ENCODE data around the gene MDM2.
"Not testable (repeated sequence)": the region's sequence is repeated elsewhere in the genome, so short reads cannot be mapped to it uniquely, and the experiment has no call there.

The MDM2 gene

DNA sequence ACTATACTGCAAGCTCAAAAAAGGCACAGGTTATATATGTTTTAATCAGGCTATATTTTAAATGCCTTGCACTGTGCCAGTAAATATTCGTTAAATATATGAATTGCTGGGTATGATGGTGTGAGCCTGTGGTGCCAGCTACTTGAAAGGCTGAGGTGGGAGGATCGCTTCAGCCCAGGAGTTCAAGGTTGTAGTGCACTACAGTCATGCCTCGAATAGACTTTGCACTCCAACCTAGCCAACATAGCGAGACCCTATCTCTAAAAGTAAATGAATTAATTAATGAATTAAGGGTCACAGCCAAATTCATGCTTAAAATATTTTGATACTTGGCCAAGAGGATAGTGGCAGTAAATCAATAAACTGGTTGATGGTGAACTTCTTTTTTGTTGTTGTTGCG is 22.2 kb upstream of the MDM2 start:
- DNase-seq (ENCODE audit: low read depth in 3 of 3), result no peak

DNA sequence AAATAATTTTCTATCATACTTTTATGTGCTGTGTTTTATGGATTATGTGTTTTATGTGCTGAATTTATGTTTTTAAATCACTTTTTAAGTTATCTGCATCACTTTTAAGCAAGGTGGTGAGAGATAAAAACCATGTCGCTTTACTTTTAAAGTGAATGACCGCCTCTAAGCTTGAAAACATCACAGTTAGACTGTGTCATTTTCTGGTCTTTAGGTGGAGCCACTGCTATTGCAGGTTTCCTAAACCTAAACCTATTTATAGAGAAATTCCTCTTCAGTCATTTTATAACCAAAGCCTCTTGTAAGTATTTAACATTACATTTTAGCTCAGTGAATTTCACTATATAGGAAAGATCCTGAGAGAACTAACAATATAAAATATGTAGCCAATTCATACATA is 21.0 kb upstream of the MDM2 start:
- no peak for DNase-seq (ENCODE audit: low read depth in 3 of 3)

DNA sequence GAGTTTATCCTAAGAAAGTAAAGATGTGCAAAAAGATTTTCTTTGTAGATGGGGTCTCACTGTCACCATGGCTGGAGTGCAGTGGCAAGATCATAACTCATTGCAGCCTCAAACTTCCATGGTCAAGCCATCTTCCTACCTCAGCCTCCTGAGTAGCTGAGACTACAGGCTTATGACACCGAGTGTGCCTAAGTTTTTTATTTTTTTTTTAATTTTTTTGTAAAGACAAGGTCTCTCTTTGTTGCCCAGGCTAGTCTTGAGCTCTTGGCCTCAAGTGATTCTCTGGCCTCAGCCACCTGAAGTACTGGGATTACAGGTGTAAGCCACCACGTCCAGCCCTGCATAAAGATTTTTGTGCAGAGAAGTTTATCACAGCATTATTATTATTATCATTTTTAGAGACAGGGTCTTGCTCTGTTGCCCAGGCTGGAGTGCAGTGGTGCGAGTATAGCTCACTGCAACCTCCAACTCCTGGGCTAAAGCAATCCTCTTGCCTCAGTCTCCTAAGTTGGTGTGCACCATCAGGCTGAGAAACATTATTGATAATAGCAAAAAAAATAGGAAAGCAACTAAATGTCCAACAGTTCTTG is 19.3 kb upstream of the MDM2 start:
- no peak for DNase-seq (ENCODE audit: low read depth in 3 of 3)

DNA sequence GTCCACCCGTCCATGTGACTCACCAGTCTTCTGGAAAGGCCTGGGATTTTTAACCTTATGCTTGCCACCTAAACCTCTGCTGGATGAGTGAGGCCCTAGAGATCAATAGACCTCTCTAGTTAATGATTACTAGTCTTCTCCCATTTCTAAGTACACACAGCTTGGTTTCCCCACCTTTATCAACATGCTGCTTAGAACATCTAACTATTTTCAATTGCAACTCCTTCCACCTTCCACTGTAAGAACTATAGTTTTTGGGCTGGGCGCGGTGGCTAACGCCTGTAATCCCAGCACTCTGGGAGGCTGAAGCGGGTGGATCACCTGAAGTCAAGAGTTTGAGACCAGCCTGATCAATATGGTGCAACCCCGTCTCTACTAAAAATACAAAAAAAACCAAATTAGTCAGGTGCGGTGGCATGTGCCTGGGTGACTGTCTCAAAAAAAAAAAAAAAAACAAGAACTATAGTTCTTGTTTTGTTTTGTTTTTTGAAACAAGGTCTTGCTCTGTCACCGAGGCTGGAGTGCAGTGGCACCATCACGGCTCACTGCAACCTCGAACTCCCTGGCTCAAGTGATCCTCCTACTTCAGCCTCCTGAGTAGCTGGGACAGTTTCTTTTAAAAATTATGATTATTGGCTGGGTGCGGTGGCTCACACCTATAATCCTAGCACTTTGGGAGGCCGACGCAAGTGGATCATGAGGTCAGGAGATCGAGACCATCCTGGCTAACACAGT is 18.7 kb upstream of the MDM2 start:
- DNase-seq (ENCODE audit: low read depth in 3 of 3), result no peak

DNA sequence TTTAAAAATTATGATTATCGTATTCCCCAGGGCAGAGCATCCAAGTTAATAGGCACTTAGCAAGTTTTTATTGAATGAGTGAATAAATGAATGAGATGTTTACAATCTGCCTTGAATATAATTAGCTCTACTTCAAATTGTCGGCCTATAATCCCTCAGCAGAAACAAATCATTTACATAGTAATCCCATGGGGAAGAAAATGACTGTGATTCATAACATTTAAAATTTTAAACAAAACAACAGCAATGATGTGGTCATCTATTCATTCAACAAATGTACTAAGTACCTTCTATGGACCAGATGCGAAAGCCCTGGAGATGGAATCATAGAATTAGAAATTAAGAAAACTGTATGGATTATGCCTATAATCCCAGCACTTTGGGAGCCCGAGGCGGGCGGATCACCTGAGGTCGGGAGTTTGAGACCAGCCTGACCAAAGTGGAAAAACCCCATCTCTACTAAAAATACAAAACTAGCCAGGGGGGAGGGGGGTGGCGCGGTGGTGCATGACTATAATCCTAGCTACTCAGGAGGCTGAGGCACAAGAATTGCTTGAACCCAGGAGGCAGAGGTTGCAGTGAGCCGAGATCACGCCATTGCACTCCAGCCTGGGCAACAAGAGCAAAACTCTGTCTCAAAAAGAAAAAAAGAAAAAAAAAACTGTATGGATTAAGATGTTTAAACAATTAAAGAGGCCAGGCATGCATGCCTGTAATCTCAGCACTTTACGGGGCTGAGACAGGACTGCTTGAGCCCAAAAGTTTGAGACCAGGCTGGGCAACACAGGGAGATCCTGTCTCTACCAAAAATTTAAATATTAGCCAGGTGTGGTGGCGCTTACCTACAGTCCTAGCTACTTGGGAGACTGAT is 17.7 kb upstream of the MDM2 start:
- no peak for DNase-seq (ENCODE audit: low read depth in 3 of 3)

DNA sequence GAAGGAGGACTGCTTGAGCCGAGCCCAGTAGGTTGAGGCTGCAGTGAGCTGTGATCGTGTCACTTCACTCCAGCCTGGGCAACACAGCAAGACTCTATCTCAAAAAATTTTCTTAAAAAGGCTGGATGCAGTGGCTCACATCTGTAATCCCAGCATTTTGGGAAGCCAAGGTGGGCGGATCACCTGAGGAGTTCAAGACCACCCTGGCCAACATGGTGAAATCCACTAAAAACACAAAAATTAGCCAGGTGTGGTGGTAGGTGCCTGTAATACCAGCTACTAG is 17.1 kb upstream of the MDM2 start:
- no peak for DNase-seq (ENCODE audit: low read depth in 3 of 3)

DNA sequence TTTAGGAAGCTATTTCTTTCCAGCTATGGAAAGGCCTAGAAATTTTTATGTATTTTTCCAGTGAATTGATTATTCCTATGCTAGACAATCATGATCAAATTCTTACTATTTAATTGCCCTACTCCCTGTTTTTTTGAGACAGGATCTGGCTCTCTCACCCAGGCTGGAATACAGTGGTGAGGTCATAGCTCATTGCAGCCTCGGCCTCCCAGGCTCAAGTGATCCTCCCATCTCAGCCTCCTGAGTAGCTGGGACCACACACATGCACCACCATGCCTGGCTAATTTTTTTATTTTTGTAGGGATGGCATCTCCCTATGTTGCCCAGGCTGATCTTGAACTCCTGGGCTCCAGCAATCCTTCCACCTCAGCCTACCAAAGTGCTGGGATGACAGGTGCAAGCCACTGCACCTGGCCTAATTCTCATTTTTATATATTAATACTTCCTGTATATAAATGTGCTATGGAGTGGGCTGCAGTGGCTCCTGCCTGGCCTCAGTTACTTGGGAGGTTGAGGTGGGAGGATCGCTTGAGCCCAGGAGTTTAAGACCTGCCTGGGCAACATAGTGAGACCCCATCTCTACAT is 16.0 kb upstream of the MDM2 start:
- no peak for DNase-seq (ENCODE audit: low read depth in 3 of 3)

DNA sequence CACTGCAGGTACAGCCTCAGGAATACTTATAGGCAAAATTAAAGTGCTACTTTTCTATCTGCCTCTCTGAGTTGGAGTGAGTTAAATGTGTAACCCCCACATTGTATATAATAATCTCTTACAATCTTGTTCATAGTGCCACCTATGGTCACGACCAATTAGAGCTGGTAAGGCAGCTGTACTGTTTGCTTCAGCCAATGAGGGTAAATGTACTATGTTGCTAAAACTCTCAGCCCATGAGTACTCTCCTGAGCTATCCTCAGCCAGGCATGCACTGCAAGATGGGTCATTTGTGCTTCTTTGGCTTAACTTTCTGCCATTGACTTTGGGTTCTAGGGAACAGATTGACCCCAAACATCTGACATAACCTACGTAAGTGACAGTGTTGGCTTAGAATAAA is 15.0 kb upstream of the MDM2 start:
- DNase-seq (ENCODE audit: low read depth in 3 of 3), result no peak

DNA sequence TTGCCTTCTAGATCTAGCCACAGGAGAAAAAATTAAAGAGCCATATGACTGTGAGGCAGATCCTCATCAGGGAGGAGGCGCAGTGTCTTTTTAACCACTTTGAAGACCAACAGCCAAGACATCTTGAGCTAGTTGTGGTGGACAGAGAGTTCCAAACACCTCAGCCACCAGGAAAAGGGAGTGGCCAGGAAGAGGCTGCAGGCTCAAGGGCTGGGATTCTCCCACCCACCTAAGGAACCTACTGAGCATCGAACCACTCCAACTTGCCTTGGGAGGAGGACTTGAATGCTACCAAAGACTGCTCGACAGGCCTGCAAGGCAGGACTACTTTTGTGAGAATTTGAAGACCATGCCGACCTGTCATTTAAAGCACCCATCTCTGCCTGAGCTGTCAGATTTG is 14.5 kb upstream of the MDM2 start:
- DNase-seq (ENCODE audit: low read depth in 3 of 3), result no peak

DNA sequence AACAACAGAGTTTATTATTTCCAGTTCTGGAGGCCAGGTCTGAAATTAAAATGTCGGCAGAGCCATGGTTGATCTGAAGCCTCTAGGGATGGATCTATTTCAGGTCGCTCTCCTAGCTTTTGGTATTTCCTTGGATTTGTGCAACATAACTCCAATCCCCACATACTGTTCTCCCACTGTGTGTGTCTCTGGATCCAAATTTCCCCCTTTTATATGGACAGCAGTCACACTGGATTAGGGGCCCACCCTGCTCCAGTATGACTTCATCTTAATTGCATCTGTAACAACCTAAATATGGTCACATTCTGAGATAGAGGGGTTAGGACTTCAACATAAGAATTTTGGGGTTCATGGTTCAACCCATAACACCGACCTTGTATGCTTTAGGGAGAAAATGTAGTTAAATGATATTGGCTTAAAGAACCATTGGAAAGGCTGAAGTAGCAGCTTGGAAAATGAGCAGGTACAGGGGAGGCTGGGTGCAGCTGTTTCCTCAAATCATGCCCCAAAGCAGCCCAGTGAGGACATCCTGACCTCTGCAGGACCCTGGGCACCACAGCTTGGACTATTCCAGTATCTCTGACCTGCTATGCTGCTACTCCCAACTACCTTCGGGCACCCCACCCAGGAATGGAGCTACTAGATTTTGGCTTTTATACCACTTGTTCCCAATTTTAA is 13.9 kb upstream of the MDM2 start:
- DNase-seq (ENCODE audit: low read depth in 3 of 3), result no peak

DNA sequence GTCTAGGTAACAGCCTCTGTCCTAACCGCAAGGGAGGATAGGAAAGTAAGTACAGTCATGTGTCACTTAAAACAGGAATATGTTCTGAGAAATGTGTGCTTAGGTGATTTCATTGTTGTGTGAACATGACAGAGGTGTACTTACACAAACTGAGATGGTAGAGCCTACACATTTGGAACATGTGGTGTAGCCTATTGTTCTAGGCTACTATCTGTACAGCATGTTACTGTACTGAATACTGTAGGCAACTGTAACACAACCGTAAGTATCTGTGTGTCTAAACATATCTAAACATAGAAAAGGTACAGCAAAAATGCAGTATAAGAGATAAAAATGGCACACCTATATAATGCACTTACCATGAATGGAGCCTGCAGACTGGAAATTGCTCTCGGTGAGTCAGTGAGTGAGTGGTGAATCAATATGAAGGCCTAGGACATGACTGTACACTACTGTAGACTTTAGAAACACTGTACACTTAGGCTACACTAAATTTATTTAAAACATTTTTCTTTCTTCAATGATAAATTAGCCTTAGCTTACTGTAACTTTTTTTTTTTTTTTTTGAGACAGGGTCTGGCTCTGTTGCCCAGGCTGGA is 13.2 kb upstream of the MDM2 start:
- DNase-seq (ENCODE audit: low read depth in 3 of 3), result no peak

DNA sequence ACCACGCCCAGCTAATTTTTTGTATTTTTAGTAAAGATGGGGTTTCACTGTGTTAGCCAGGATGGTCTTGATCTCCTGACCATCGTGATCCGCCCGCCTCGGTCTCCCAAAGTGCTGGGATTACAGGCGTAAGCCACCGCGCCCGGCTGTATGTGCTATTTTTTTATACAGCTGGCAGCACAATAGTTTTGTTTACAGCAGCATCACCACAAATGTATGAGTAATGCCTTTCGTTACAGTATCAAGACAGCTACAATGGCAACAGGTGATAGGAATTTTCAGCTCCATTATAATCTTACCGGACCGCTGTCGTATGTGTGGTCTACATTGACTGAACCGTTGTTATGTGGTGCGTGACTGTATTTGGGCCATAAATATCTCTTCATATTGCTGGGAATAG is 11.6 kb upstream of the MDM2 start:
- no peak for DNase-seq (ENCODE audit: low read depth in 3 of 3)

DNA sequence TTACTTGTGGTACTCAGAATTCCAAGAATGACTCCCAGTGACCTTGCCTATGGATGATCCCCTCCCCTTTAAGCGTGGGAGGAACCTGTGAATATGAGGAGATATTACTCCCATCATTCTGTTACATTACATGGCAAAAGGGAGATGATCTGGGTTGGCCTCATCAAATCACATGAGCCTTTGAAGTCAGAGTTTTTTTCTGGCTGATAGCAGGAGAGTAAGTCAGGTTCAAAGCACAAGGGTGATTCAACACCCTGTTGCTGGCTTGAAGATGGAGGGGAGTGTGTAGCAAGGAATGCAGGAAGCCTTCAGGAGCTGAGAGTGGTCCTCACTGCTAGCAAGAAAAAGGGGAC is 9.1 kb upstream of the MDM2 start:
- no peak for DNase-seq (ENCODE audit: low read depth in 3 of 3)

DNA sequence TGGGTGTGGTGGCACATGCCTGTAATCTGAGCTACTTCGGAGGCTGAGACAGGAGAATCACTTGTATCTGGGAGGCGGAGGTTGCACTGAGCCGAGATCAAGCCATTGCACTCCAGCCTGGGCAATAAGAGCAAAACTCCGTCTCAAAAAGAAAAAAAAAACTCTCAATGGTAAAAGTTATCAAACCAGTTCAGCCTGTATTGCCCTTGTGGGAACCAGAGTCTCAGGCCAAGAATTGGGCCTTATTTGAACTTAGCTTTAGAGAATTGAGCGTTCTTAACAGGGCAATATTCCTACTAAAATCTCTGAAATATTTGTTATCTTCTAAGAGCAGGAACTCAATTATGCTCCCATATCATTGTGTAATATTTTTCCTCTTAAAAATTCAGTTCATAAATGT is 7.7 kb upstream of the MDM2 start:
- DNase-seq (ENCODE audit: low read depth in 3 of 3), result no peak

DNA sequence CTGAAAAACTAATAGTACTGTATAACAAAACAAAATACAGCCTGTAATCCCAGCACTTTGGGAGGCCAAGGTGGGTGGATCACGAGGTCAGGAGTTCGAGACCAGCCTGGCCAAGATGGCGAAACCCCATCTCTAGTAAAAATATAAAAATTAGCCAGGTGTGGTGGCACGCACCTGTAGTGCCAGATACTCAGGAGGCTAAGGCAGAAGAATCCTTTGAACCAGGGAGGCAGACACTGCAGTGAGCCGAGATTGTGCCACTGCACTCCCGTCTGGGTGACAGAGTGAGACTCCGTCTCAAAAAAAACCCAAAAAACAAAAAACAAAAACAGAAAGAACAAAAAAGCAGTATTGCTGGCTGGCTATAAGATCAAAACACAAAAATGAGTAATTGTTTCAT is 6.9 kb upstream of the MDM2 start:
- not testable (repeated sequence) for DNase-seq (ENCODE audit: low read depth in 3 of 3)

DNA sequence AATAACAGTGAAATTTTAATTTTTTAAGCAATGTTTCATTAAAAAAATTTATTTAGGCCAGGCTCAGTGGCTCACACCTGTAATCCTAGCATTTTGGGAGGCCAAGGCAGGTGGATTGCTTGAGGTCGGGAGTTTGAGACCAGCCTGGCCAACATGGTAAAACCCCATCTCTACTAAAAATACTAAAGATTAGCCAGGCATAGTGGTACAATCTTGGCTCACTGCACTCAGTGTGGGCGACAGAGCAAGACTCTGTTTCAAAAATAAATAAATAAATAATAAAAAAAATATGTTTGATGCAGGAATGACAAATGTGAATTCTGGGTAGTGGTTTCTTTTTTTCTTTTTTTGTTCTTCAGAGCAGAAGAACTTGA is 5.6 kb upstream of the MDM2 start:
- not testable (repeated sequence) for DNase-seq (ENCODE audit: low read depth in 3 of 3)

DNA sequence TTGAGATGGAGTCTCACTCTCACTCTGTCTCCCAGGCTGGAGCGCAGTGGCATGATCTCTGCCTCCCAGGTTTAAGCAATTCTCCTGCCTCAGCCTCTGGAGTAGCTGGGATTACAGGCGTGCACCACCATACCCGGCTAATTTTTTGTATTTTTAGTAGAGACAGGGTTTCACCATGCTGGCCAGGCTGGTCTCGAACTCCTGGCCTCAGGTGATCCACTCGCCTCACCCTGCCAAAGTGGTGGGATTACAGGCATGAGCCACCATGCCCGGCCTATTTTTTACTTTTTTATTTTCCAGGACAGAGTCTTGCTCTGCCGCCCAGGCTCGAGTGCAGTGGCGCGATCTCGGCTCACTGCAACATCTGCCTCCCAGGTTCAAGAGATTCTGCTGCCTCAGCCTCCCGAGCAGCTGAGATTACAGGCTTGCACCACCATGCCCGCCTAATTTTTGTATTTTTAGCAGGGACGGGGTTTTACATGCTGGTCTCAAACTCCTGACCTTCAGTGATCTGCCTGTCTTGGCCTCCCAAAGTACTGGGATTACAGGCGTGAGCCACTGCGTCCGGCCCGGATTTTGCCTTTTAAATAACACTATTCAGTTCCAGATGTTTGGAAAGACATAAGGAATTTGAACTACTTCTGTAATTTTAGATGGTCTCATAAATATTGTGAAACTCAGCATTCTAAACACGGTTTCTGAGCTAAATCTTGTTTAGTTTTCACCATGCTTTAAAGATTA is 4.9 kb upstream of the MDM2 start:
- DNase-seq (ENCODE audit: low read depth in 3 of 3), result not testable (repeated sequence)

DNA sequence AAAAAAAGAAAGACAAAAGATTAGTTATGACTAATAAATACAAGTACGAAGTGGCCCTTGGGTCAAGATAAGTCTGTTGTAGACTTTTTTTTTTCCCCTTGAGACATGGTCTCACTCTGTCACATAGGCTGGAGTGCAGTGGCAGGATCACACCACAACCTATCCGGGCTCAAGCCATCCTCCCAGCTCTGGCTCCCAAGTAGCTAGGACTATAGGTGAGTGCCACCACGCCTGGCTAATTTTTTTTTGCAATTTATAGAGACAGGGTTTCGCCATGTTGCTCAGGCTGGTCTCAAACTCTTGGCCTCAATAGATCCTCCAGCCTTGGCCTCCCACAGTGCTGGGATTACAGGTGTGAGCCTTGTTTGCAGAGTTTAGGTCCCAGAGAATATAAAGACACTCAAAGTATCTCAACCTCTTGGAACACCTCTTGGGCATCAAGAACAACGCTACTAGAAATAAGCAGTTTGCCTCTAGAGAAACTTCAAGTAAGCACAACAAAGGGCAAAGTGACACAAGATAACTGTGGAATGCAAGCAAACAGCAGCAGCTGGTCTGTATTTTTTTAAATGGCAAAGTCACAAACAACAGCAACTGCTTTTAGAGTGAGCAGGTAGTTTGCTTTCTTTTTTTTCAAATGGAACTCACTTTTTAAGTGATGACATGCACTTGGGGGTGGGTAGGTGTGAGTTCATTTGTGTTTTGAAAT is 3.9 kb upstream of the MDM2 start:
- no peak for DNase-seq (ENCODE audit: low read depth in 3 of 3)

DNA sequence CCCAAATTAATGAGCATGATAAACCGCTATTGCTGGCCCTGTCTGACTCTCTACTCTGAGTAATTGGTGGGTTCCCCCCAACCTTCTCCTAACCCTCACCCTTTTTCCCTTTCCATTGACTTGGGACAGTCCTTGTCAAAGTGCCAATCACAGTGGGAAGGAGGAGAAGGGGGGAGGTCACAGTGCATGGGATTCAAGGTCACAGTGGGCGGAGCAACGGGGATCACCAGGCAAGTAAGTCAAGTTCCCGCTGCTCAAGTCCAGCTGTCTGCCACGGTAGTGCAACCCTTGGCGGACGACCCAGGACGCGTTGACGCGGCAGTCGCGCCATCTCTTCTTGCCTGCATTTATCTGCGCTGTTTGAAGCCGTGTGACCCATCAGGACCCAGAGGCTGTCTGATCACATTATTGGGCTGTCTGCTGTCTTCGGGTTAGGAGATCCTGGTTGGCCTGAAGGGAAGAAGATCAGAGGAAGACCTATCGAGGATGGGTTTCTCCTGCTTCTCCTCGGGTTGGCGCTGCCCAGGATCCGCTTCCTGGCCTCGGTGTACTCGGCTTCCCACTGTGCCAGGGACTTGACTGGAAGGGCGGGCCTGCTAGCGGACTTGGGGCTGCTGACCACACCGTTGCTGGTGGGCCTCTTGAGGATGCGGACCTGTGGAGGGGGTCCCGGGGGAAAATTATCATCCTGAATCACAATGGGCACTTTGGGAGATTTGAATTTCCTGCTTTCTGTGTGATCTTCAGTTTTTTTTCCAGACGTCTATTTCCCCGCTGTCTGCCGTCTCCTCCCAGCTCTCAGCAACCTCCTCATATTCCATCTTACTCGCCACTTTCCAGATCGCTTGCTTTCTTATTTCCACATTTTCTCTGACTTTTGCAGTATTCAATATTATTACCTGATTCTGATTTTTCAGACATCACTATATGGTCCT is 3.1 kb upstream of the MDM2 start:
- no peak for DNase-seq (ENCODE audit: low read depth in 3 of 3)

Data from stimulated activated CD4-positive, alpha-beta T cell treated with anti-CD3 and anti-CD28 coated beads, TNF-alpha, amount 100 ng/mL, for 24 hours (primary cell).